A549 (cell line): ENCODE data around the gene CMIP. TPM values are rescaled to one million over a fixed set of nuclear protein-coding genes. Genes with fewer than 3 reads are reported as not detected.

Experiments
- ATAC-seq, 2 experiments: fragments of 200-7000 bp in 1 of 2; fragments of >200 bp in 1 of 2; cut with Nextera tagmentation in 1 of 2; cut with Tn5 transposase in 1 of 2; 3 replicates each; pipeline versions ENCODE4 v1.8.0 to v1.9.1; 2018 to 2020; ENCODE audit warnings: mild to moderate bottlenecking in 1 of 2, moderate library complexity in 1 of 2
- CTCF ChIA-PET: fragments of 300-600 bp; sonication (Branson Sonifier 250); formaldehyde crosslinking; extraction: SDS; loops from one replicate; lab custom pipeline; 2021; ENCODE audit warnings: antibody characterized with exemption, inconsistent platforms; lab: Yijun Ruan, JAX
- POLR2A ChIA-PET: fragments of 350-600 bp; formaldehyde crosslinking; extraction: SDS; loops from one replicate; lab custom pipeline; 2021; ENCODE audit warnings: antibody characterized with exemption, inconsistent platforms; lab: Yijun Ruan, JAX
- DNase-seq, 2 experiments: peaks; one replicate each; pipeline versions ENCODE4 v3.0.0 to v3.0.0-alpha.2; 2011 to 2016; ENCODE audit warnings: low read depth in 1 of 2, low spot score in 1 of 2
- FAIRE-seq: peaks from 2 replicates; lab custom pipeline; 2011; peaks lifted over from hg19 to GRCh38; lab: Jason Lieb, UNC
- H3K27ac ChIP-seq, 2 experiments: fragments of >200 bp; sonication (Bioruptor Twin); formaldehyde crosslinking; 3 replicates each; pipeline ENCODE4 v1.5.1; 2016 to 2017
- H3K4me1 ChIP-seq: fragments of >200 bp; sonication (Bioruptor Twin); formaldehyde crosslinking; 3 replicates; pipeline ENCODE4 v1.6.1; 2016
- H3K4me2 ChIP-seq: fragments of >200 bp; sonication (Bioruptor Twin); formaldehyde crosslinking; 3 replicates; pipeline ENCODE4 v1.6.1; 2016
- H3K4me3 ChIP-seq: fragments of >200 bp; sonication (Bioruptor Twin); formaldehyde crosslinking; 3 replicates; pipeline ENCODE4 v1.5.1; 2016
- H3K9me3 ChIP-seq: fragments of >200 bp; sonication (Bioruptor Twin); formaldehyde crosslinking; 3 replicates; pipeline ENCODE4 v1.6.1; 2016
- ATOH8 ChIP-seq: fragments of 250-450 bp; sonication (Bioruptor Pico); IDR thresholded peaks from 2 replicates; pipeline ENCODE4 v1.5.0; 2020; ENCODE audit warnings: low read depth, mild to moderate bottlenecking, moderate library complexity
- CBX2 ChIP-seq: fragments of 200-600 bp; sonication (generic); IDR thresholded peaks from 2 replicates; pipeline ENCODE4 v1.6.1; 2016; ENCODE audit warnings: low read depth, mild to moderate bottlenecking, borderline replicate concordance
- CEBPB ChIP-seq, 2 experiments: fragments of >200 bp in 1 of 2; sonication (Bioruptor Twin) in 1 of 2; formaldehyde crosslinking in 1 of 2; IDR thresholded peaks; 2 replicates each; pipeline ENCODE4 v1.6.1; 2012 to 2016
- CHD4 ChIP-seq: fragments of 200-600 bp; sonication (generic); IDR thresholded peaks from 2 replicates; pipeline ENCODE4 v1.6.1; 2016; ENCODE audit warnings: antibody characterized with exemption, mild to moderate bottlenecking, borderline replicate concordance
- CTCF ChIP-seq: fragments of >200 bp; sonication (Bioruptor Twin); formaldehyde crosslinking; IDR thresholded peaks from 3 replicates; pipeline ENCODE4 v1.5.1; 2016
- EHF ChIP-seq: fragments of 250-450 bp; sonication (Bioruptor Pico); IDR thresholded peaks from 2 replicates; pipeline ENCODE4 v1.5.0; 2020; ENCODE audit warnings: mild to moderate bottlenecking
- EHMT2 ChIP-seq: fragments of 200-600 bp; sonication (generic); IDR thresholded peaks from 2 replicates; pipeline ENCODE4 v1.6.1; 2016; ENCODE audit warnings: antibody characterized with exemption, low read depth, mild to moderate bottlenecking, moderate library complexity
- EP300 ChIP-seq, 2 experiments: fragments of >200 bp; sonication (Bioruptor Twin); formaldehyde crosslinking; IDR thresholded peaks; 2 replicates in 1 of 2; 3 replicates in 1 of 2; pipeline ENCODE4 v1.6.1; 2016 to 2017
- FOSB ChIP-seq: fragments of 250-450 bp; sonication (Bioruptor Pico); IDR thresholded peaks from 2 replicates; pipeline ENCODE4 v1.5.0; 2020; ENCODE audit warnings: mild to moderate bottlenecking, moderate library complexity
- GATA3 ChIP-seq: IDR thresholded peaks from 2 replicates; pipeline ENCODE4 v1.6.1; 2012; ENCODE audit warnings: borderline replicate concordance
- HES2 ChIP-seq: fragments of >200 bp; sonication (Bioruptor Twin); formaldehyde crosslinking; IDR thresholded peaks from 2 replicates; pipeline ENCODE4 v1.6.1; 2016
- HOXA7 ChIP-seq: fragments of 250-450 bp; sonication (Bioruptor Pico); IDR thresholded peaks from 2 replicates; pipeline ENCODE4 v1.5.0; 2020; ENCODE audit warnings: mild to moderate bottlenecking, moderate library complexity
- HOXB13 ChIP-seq: fragments of 250-450 bp; sonication (Bioruptor Pico); IDR thresholded peaks from 2 replicates; pipeline ENCODE4 v1.5.0; 2020; ENCODE audit warnings: low read depth, mild to moderate bottlenecking, moderate library complexity
- KDM1A ChIP-seq: fragments of 200-600 bp; sonication (generic); IDR thresholded peaks from 2 replicates; pipeline ENCODE4 v1.6.1; 2016; ENCODE audit warnings: low read depth, mild to moderate bottlenecking
- MAZ ChIP-seq: fragments of 150-350 bp; IDR thresholded peaks from 2 replicates; pipeline ENCODE4 v1.6.1; 2014; ENCODE audit warnings: antibody characterized with exemption, low read depth, low read length, borderline replicate concordance
- PBX3 ChIP-seq: IDR thresholded peaks from 2 replicates; pipeline ENCODE4 v1.6.1; 2012
- PHF8 ChIP-seq: fragments of 200-600 bp; sonication (generic); IDR thresholded peaks from 2 replicates; pipeline ENCODE4 v1.6.1; 2016; ENCODE audit warnings: low read depth, mild to moderate bottlenecking, antibody characterized with exemption, moderate library complexity, borderline replicate concordance
- RAD21 ChIP-seq, 2 experiments: fragments of >200 bp in 1 of 2; sonication (Bioruptor Twin) in 1 of 2; formaldehyde crosslinking in 1 of 2; IDR thresholded peaks in 1 of 2; conservative IDR thresholded peaks in 1 of 2; 2 replicates in 1 of 2; 3 replicates in 1 of 2; pipeline ENCODE4 v1.6.1; 2012 to 2018; ENCODE audit warnings: inconsistent platforms in 1 of 2
- RFX5 ChIP-seq: fragments of 450-650 bp; IDR thresholded peaks from 2 replicates; pipeline ENCODE4 v1.7.1; 2014; ENCODE audit warnings: antibody characterized with exemption, mild to moderate bottlenecking, moderate library complexity
- RNF2 ChIP-seq: fragments of 200-600 bp; sonication (generic); IDR thresholded peaks from 2 replicates; pipeline ENCODE4 v1.6.1; 2016; ENCODE audit warnings: low read depth, mild to moderate bottlenecking, antibody characterized with exemption, moderate library complexity, borderline replicate concordance
- SMC3 ChIP-seq: fragments of >200 bp; sonication (Bioruptor Twin); formaldehyde crosslinking; IDR thresholded peaks from 3 replicates; pipeline ENCODE4 v1.6.1; 2018; ENCODE audit warnings: inconsistent platforms
- SREBF2 ChIP-seq: fragments of 450-650 bp; IDR thresholded peaks from 2 replicates; pipeline ENCODE4 v1.6.1; 2014; ENCODE audit warnings: mild to moderate bottlenecking, moderate library complexity
- ZSCAN20 ChIP-seq: fragments of 250-450 bp; sonication (Bioruptor Pico); IDR thresholded peaks from 2 replicates; pipeline ENCODE4 v1.8.0; 2022; ENCODE audit warnings: mild to moderate bottlenecking, moderate library complexity
- WGBS: methylation state at CpG from one replicate; pipeline ENCODE4 v1.1.6; 2017; ENCODE audit errors: missing lambda C conversion rate; 5-methylcytosine and 5-hydroxymethylcytosine counted together
- polyA plus RNA-seq, 4 experiments: library from polyadenylated mRNA; depleted of rRNA in 3 of 4; stranded (reverse); fragments of >200 nt; fragmentation: RNase III in 1 of 4; extraction: RNeasy Plus Mini Kit Qiagen cat#74134 plus additional on column Dnase treatment in 1 of 4; gene quantifications; 2 replicates in 3 of 4; 3 replicates in 1 of 4; pipeline ENCODE4 v1.2.3, GENCODE V29; 2011 to 2017

CMIP gene
- polyA plus RNA-seq, 2 of the 4 experiments (the other 2 are of a cell fraction) = 21.6 to 125 TPM

GRCh38 chr16:81564421-81564911 is 119.9 kb downstream of the CMIP start:
- ATAC-seq = no peak

GRCh38 chr16:81565321-81566028 is 120.9 kb downstream of the CMIP start:
- no peaks in the 10 kb centered on the region for H3K9me3 ChIP-seq
- FAIRE-seq (no peak), ATAC-seq (no peak), DNase-seq (no peak)
- peak overlapping the region in 1 of 2 experiments; percentile 59; a peak in 3 of 6 replicates for H3K27ac ChIP-seq
- CTCF ChIA-PET = interaction anchor here (1.5 to 1.9 kb wide), 2 partner anchors 58 to 162 kb away, joined by 3 to 7 read pairs; no protein-coding TSS in a partner anchor
- H3K4me2 ChIP-seq = no peak overlapping the region
- WGBS = 91% methylated on average over 20 of the region's 20 CpGs
- peaks cover 93% of the 10 kb centered on the region for H3K4me1 ChIP-seq
- TF ChIP-seq HOXB13 (CRISPR knock-in tag) (no peak), HOXA7 (CRISPR knock-in tag) (no peak), CBX2 (no peak), KDM1A (no peak), RAD21 (conservative IDR thresholded peaks at IDR 0.05 in 1 of 2, IDR thresholded peaks at IDR 0.05 in 1 of 2) (no peak), RNF2 (no peak), SREBF2 (no peak), RFX5 (no peak), EHMT2 (no peak), ZSCAN20 (CRISPR knock-in tag) (no peak), CTCF (no peak), PBX3 (no peak), ATOH8 (no peak), FOSB (CRISPR knock-in tag) (no peak), CHD4 (no peak), MAZ (no peak), PHF8 (no peak)
- H3K4me3 ChIP-seq = no peak overlapping the region
- POLR2A ChIA-PET = no interaction called here

More at GRCh38 chr16:81564421-81564911, 119.9 kb downstream of the CMIP start:
- peak overlapping the region; percentile 13 to 59; a peak in 2 of 6 replicates for H3K27ac ChIP-seq
- ChIA-PET CTCF (interaction anchor here (1.1 to 2.1 kb wide), 5 partner anchors 9 to 161 kb away, joined by 3 to 9 read pairs (median 7); no protein-coding TSS in a partner anchor), POLR2A (no interaction called here)
- FAIRE-seq = no peak
- H3K4me1 ChIP-seq = peaks cover 93% of the 10 kb centered on the region
- no peak overlapping the region for H3K4me2 ChIP-seq
- WGBS = 81% methylated on average over 10 of the region's 10 CpGs
- no peak for DNase-seq
- H3K4me3 ChIP-seq = no peak overlapping the region
- TF ChIP-seq HES2 = no peak
- TF ChIP-seq RNF2 = no peak
- TF ChIP-seq ZSCAN20 (CRISPR knock-in tag) = no peak
- TF ChIP-seq EHMT2 = no peak
- no peak for TF ChIP-seq CHD4
- TF ChIP-seq SMC3 = no peak
- TF ChIP-seq EHF = no peak
- TF ChIP-seq CEBPB (IDR thresholded peaks at IDR 0.05) = no peak
- TF ChIP-seq GATA3 = no peak
- no peak for TF ChIP-seq FOSB (CRISPR knock-in tag)
- no peak for TF ChIP-seq EP300 (IDR thresholded peaks at IDR 0.05)
- no peak for TF ChIP-seq ATOH8
- H3K9me3 ChIP-seq = no peaks in the 10 kb centered on the region
